ENCODE measurements around the gene DCTN1.

DCTN1 gene

DNA sequence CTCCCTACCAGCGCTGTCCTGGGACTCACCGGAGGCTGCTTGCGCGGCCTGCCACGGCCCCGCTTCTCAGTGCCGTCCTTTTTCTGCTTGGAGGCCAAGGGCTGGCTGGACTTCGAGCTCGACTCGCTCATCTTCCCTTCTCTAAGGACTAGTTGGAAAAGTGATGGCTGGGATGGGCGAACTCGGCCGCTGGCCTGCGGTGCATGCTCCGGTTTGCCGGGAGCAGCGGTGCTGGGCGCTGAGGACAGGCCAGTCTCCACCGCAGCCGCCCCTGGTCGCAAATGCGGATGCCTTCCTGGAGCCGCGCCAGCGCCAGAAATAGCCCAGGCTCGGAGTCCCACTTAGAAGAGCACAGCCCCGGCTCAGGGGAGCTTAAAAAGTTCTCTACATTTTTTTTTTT lies 38.2 kb upstream of the DCTN1 start:
- TF ChIP-seq POLR2A (IDR thresholded peaks at IDR 0.05; ENCODE audit: low read length) = no peak
- TF ChIP-seq GATA1 (IDR thresholded peaks at IDR 0.05; ENCODE audit: low read depth, low read length) = no peak
- DNase-seq = no peak

GRCh38 chr2:74417763-74418162 lies 37.7 kb upstream of the DCTN1 start:
- no peak for TF ChIP-seq POLR2A (IDR thresholded peaks at IDR 0.05; ENCODE audit: low read length)
- no peak for TF ChIP-seq GATA1 (IDR thresholded peaks at IDR 0.05; ENCODE audit: low read depth, low read length)
- no peak for DNase-seq

GRCh38 chr2:74417197-74417596 lies 37.1 kb upstream of the DCTN1 start:
- DNase-seq = no peak
- no peak for TF ChIP-seq POLR2A (IDR thresholded peaks at IDR 0.05; ENCODE audit: low read length)
- TF ChIP-seq GATA1 (IDR thresholded peaks at IDR 0.05; ENCODE audit: low read depth, low read length) = no peak

DNA sequence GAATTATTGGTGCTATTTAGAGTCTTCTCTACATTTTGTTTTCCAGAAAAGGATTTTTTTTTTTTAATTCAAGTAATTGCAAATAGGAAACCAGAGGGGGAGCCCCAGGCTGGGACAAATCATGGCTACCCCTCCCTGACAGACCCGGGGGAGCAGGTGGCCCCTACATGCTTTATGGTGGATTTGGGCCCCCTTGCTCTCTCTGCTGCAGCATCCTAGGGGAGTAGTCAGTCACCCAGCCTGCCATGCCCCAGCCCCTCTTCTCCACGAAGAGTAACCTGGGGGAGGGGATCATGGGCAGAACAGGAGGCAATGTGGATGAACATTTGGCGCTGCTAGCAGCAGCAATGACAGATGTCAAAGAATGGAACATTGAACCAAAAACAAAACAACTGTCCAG lies 36.7 kb upstream of the DCTN1 start:
- TF ChIP-seq GATA1 (IDR thresholded peaks at IDR 0.05; ENCODE audit: low read depth, low read length) (no peak), POLR2A (IDR thresholded peaks at IDR 0.05; ENCODE audit: low read length) (no peak)
- DNase-seq = no peak

DNA sequence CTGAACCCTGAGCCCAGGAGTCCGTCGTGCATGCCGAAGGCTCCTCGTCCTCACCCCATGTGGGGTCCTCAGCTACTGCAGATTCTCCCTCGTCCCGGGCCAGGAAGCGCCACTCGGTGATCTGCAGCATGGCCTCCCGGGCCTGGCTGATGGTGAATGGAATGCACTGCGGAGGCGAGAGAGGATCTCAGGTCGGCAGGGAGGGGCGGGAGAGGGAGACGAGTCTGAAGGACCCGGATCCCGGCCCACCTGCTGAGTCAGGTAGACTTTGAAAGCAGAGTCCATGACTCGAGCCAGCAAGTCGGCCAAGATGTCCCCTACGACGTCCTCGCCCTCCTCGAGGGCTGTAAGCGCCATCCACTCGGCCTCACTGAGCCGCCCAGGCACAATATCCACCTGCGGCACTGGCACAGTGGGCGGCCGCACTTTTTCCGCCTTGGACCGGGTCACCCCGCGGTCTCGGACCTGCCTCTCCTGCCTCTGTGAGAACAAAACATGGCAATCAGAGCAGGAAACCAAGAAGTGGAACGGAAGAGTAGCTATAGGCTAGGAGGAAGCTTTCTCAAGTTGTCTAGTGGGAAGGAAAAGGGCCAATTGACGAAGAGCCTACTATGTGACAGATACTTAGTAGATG lies 35.8 kb upstream of the DCTN1 start:
- no peak for TF ChIP-seq POLR2A (IDR thresholded peaks at IDR 0.05; ENCODE audit: low read length)
- TF ChIP-seq GATA1 (IDR thresholded peaks at IDR 0.05; ENCODE audit: low read depth, low read length) = no peak
- no peak for DNase-seq

GRCh38 chr2:74414881-74415761 lies 35.0 kb upstream of the DCTN1 start:
- TF ChIP-seq POLR2A (IDR thresholded peaks at IDR 0.05; ENCODE audit: low read length) = no peak
- no peak for TF ChIP-seq GATA1 (IDR thresholded peaks at IDR 0.05; ENCODE audit: low read depth, low read length)
- DNase-seq = no peak

DNA sequence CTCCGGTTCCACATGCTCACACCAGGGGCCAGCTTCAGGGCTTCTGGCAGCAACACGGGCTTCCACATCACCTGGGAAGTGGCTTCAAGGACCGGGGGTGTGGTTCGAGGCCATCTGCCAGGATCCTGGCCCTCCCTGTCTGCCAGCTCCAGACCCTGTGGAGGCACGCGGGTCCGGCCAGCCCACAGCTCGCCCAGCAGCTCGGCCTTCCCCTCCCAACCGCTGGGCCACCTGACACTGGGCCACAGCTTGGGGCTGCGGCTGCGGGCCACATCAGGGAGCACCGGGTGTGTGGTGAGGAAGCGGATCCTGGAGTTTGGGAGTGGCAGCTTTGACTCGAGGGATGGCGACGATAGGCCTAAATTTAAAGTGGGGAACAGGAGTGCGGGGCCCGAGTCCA lies 34.3 kb upstream of the DCTN1 start:
- TF ChIP-seq GATA1 (IDR thresholded peaks at IDR 0.05; ENCODE audit: low read depth, low read length) (no peak), POLR2A (IDR thresholded peaks at IDR 0.05; ENCODE audit: low read length) (no peak)
- DNase-seq = no peak

GRCh38 chr2:74413001-74413698 lies 33.0 kb upstream of the DCTN1 start:
- DNase-seq = no peak
- TF ChIP-seq POLR2A (IDR thresholded peaks at IDR 0.05; ENCODE audit: low read length) (no peak), GATA1 (IDR thresholded peaks at IDR 0.05; ENCODE audit: low read depth, low read length) (no peak)

GRCh38 chr2:74407682-74408081 lies 27.6 kb upstream of the DCTN1 start:
- no peak for DNase-seq
- no peak for TF ChIP-seq GATA1 (IDR thresholded peaks at IDR 0.05; ENCODE audit: low read depth, low read length)
- no peak for TF ChIP-seq POLR2A (IDR thresholded peaks at IDR 0.05; ENCODE audit: low read length)

- TF ChIP-seq GATA1 (IDR thresholded peaks at IDR 0.05; ENCODE audit: low read depth, low read length) (no peak), POLR2A (IDR thresholded peaks at IDR 0.05; ENCODE audit: low read length) (no peak)
- DNase-seq = no peak
Observed at GRCh38 chr2:74406035-74406434, 25.9 kb upstream of the DCTN1 start.

- no peak for DNase-seq
- TF ChIP-seq GATA1 (IDR thresholded peaks at IDR 0.05; ENCODE audit: low read depth, low read length) = no peak
- TF ChIP-seq POLR2A (IDR thresholded peaks at IDR 0.05; ENCODE audit: low read length) = no peak
Observed at GRCh38 chr2:74401891-74402290, 21.8 kb upstream of the DCTN1 start.

- TF ChIP-seq POLR2A (IDR thresholded peaks at IDR 0.05; ENCODE audit: low read length) (no peak), GATA1 (IDR thresholded peaks at IDR 0.05; ENCODE audit: low read depth, low read length) (no peak)
- DNase-seq = peak; percentile 55 to 67
Observed at GRCh38 chr2:74399785-74400184, 19.7 kb upstream of the DCTN1 start.

GRCh38 chr2:74396149-74396548 lies 16.0 kb upstream of the DCTN1 start:
- DNase-seq = no peak
- TF ChIP-seq POLR2A (IDR thresholded peaks at IDR 0.05; ENCODE audit: low read length) (no peak), GATA1 (IDR thresholded peaks at IDR 0.05; ENCODE audit: low read depth, low read length) (no peak)

DNA sequence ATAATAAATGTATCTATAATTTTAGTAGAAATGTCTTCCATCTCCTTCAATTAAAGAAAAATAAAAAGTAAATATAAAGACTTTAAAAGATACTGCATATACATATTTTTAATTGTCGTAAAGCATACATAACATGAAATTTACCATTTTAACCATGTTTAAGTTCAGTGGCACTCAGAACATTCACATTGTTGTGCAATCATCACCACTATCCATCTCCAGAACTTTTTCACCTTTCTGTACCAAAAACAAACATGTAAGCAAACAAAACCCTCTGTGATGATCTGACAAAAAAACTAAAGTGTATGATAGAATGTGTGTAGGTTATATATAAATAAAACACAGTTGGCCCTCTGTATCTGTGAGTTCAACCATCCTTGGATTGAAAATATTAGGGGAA lies 13.4 kb upstream of the DCTN1 start:
- TF ChIP-seq POLR2A (IDR thresholded peaks at IDR 0.05; ENCODE audit: low read length) (no peak), GATA1 (IDR thresholded peaks at IDR 0.05; ENCODE audit: low read depth, low read length) (no peak)
- DNase-seq = no peak

Measured in erythroblast (primary cell).